Measurements from ENCODE around the gene C1QC.

DNA sequence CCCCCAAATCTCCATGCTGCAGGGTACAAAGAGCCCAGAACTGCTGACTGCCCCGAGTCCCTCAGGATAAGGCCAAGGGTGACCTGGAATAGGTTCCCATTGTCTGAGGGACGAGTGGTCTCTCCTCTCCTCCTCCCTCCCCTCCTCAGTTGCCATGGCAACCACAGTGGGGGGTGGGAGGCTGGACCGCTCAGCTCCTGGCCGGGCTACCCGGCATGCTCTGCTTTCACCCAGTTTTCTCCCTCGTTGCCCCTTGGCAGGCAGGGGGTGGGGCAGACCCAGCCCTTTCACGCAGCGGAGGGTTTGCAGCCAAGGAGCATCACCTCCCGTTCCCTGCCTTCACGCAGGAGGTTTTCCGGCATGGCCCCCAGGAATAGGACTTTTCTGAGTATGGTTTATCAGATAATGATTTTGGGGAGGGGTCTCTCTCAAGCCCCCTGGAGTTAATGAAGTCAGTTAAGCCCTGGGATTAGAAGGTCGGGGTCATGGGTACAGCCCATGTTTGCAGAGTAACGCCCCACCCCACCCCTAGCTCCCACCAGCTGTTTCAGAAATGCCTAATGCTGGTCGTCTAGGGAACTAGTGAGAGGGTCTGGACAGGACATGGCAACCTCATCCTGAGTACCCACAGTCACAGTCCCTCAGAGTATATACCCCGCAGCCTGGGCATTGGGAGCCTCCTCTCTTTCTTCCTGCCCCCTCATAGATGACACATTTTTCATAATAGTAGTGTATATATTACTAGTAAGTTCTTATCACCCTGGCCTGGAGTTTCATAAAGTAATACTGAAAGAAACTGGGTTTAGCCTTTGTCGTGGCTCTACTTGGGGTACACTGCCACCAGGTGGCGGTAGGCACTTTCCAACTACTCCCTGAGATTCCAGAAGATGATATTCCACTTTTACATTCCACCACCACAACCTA, 30.3 kb downstream of the C1QC start:
- no peak for TF ChIP-seq POLR2A (IDR thresholded peaks at IDR 0.05)
- TF ChIP-seq, protein P1, sequence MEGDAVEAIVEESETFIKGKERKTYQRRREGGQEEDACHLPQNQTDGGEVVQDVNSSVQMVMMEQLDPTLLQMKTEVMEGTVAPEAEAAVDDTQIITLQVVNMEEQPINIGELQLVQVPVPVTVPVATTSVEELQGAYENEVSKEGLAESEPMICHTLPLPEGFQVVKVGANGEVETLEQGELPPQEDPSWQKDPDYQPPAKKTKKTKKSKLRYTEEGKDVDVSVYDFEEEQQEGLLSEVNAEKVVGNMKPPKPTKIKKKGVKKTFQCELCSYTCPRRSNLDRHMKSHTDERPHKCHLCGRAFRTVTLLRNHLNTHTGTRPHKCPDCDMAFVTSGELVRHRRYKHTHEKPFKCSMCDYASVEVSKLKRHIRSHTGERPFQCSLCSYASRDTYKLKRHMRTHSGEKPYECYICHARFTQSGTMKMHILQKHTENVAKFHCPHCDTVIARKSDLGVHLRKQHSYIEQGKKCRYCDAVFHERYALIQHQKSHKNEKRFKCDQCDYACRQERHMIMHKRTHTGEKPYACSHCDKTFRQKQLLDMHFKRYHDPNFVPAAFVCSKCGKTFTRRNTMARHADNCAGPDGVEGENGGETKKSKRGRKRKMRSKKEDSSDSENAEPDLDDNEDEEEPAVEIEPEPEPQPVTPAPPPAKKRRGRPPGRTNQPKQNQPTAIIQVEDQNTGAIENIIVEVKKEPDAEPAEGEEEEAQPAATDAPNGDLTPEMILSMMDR (IDR thresholded peaks at IDR 0.05) = peak; percentile 40 to 68 (median 59)
